Retinal pigment epithelial cell (primary cell): Measurements from ENCODE around the gene NTSR1.

ENCODE experiments used
- DNase-seq: peaks from one replicate; pipeline ENCODE4 v3.0.0-alpha.2; 2010; ENCODE audit warnings: low read depth
- H3K4me3 ChIP-seq: 2 replicates; pipeline ENCODE4 v1.5.1; 2011; ENCODE audit warnings: mild to moderate bottlenecking, low read length, control low read depth, moderate library complexity
- CTCF ChIP-seq: conservative IDR thresholded peaks from 2 replicates; pipeline ENCODE4 v1.5.1; 2011; ENCODE audit warnings: low read depth, low read length, control low read depth, inconsistent platforms

The NTSR1 gene

GRCh38 chr20:62794007-62794724 lies 85.5 kb downstream of the NTSR1 start:
- peak; percentile 67 for DNase-seq
- TF ChIP-seq CTCF = no peak
- peak overlapping the region; percentile 57 for H3K4me3 ChIP-seq

- no peak for TF ChIP-seq CTCF
- peak overlapping the region; percentile 57 for H3K4me3 ChIP-seq
- DNase-seq = no peak
Observed at GRCh38 chr20:62795023-62795761, 86.6 kb downstream of the NTSR1 start.

GRCh38 chr20:62796699-62797491 lies 88.3 kb downstream of the NTSR1 start:
- no peak for TF ChIP-seq CTCF
- H3K4me3 ChIP-seq = peak overlapping the region; percentile 55
- DNase-seq = no peak

GRCh38 chr20:62797671-62798532 lies 89.3 kb downstream of the NTSR1 start:
- TF ChIP-seq CTCF = no peak
- DNase-seq = no peak
- H3K4me3 ChIP-seq = no peak overlapping the region

GRCh38 chr20:62799036-62799435 lies 90.4 kb downstream of the NTSR1 start:
- H3K4me3 ChIP-seq = no peak overlapping the region
- no peak for DNase-seq
- no peak for TF ChIP-seq CTCF

DNA sequence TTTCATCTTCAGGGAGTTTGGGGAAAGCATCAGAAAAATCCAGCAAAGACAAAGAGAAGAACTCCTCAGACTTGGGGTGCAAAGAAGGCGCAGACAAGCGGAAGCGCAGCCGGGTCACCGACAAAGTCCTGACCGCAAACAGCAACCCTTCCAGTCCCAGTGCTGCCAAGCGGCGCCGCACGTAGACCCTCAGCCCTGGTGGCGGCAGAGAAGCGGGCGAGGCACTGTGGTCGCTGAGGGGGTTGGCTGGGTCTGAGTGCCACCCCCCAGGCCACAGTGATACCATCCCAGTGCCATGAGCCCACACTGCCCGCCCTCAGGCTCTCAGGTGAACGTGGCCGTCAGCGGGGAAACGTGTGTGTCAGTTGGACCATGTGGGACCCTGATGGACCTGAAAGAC lies 90.8 kb downstream of the NTSR1 start:
- H3K4me3 ChIP-seq = no peak overlapping the region
- no peak for TF ChIP-seq CTCF
- DNase-seq = no peak
